Measurements from ENCODE around the gene LARGE2.

- TF ChIP-seq, protein P1, sequence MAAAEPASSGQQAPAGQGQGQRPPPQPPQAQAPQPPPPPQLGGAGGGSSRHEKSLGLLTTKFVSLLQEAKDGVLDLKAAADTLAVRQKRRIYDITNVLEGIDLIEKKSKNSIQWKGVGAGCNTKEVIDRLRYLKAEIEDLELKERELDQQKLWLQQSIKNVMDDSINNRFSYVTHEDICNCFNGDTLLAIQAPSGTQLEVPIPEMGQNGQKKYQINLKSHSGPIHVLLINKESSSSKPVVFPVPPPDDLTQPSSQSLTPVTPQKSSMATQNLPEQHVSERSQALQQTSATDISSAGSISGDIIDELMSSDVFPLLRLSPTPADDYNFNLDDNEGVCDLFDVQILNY (CRISPR knock-in tag; IDR thresholded peaks at IDR 0.05) = no peak
- TF ChIP-seq SOX15 (CRISPR knock-in tag; IDR thresholded peaks at IDR 0.05) = no peak
Measured at GRCh38 chr11:45964911-45965389, 42.5 kb downstream of the LARGE2 start.

Data from WTC11 (cell line).